IMR-90 (cell line): ENCODE data around the gene FAM131C. TPM values are rescaled to one million over a fixed set of nuclear protein-coding genes. Genes with fewer than 3 reads are reported as not detected.

ENCODE experiments used
- ATAC-seq: fragments of 200-7000 bp; cut with Tn5 transposase; 2 replicates; pipeline ENCODE4 v1.9.1; 2020; ENCODE audit warnings: low read depth, mild to moderate bottlenecking, moderate library complexity
- BruUV-seq: library from RNA; stranded (reverse); fragments of 400-500 nt; replicated peaks from 2 replicates; lab custom pipeline; 2021; lab: Mats Ljungman, UMichigan
- CTCF ChIA-PET: fragments of 300-600 bp; formaldehyde crosslinking; extraction: SDS; loops from one replicate; lab custom pipeline; 2021; ENCODE audit warnings: antibody characterized with exemption; lab: Yijun Ruan, JAX
- POLR2A ChIA-PET: fragments of 300-600 bp; sonication (Branson Sonifier 250); formaldehyde crosslinking; loops from one replicate; lab custom pipeline; 2022; ENCODE audit warnings: antibody characterized with exemption; ENCODE audit not compliant: unreplicated experiment; lab: Charles Lee
- DNase-seq: peaks from one replicate; pipeline ENCODE4 v3.0.0; 2013
- H2AFZ ChIP-seq: replicated peaks from 2 replicates; pipeline ENCODE3; 2013; ENCODE audit warnings: low read length, mild to moderate bottlenecking; ENCODE audit not compliant: poor library complexity
- H2AK5ac ChIP-seq: 2 replicates; pipeline ENCODE4 v1.6.1; 2013; ENCODE audit warnings: low read depth, low read length, inconsistent platforms
- H2AK9ac ChIP-seq: replicated peaks from 2 replicates; pipeline ENCODE3; 2013; ENCODE audit warnings: mild to moderate bottlenecking, low read depth, low read length, moderate library complexity; ENCODE audit not compliant: poor library complexity
- H2BK120ac ChIP-seq: 2 replicates; pipeline ENCODE4 v1.6.1; 2013; ENCODE audit warnings: low read depth, low read length, inconsistent platforms
- H2BK15ac ChIP-seq: 3 replicates; pipeline ENCODE4 v1.6.1; 2013; ENCODE audit warnings: low read depth, low read length, inconsistent platforms
- H2BK20ac ChIP-seq: 2 replicates; pipeline ENCODE4 v1.6.1; 2013; ENCODE audit warnings: low read depth, mild to moderate bottlenecking, inconsistent platforms, low read length, moderate library complexity
- H2BK5ac ChIP-seq: 2 replicates; pipeline ENCODE4 v1.6.1; 2013; ENCODE audit warnings: mild to moderate bottlenecking, low read depth, low read length, inconsistent platforms; ENCODE audit not compliant: poor library complexity, severe bottlenecking
- H3K14ac ChIP-seq: replicated peaks from 2 replicates; pipeline ENCODE4 v1.6.1; 2013; ENCODE audit warnings: low read depth, low read length, inconsistent platforms
- H3K18ac ChIP-seq: 2 replicates; pipeline ENCODE4 v1.6.1; 2013; ENCODE audit warnings: low read depth, low read length, control low read depth
- H3K23ac ChIP-seq: 2 replicates; pipeline ENCODE4 v1.6.1; 2013; ENCODE audit warnings: low read depth, low read length, inconsistent platforms
- H3K27ac ChIP-seq: 2 replicates; pipeline ENCODE4 v1.5.1; 2013; ENCODE audit warnings: mild to moderate bottlenecking, control low read depth, low read length; ENCODE audit not compliant: insufficient read depth
- H3K27me3 ChIP-seq: 2 replicates; pipeline ENCODE4 v1.6.1; 2013; ENCODE audit warnings: low read length; ENCODE audit not compliant: control insufficient read depth, insufficient read depth
- H3K36me3 ChIP-seq: 2 replicates; pipeline ENCODE4 v1.6.1; 2013; ENCODE audit warnings: low read length, mixed read lengths; ENCODE audit not compliant: control insufficient read depth, insufficient read depth
- H3K4ac ChIP-seq: 2 replicates; pipeline ENCODE4 v1.6.1; 2013; ENCODE audit warnings: low read depth, low read length, inconsistent platforms
- H3K4me1 ChIP-seq: 2 replicates; pipeline ENCODE4 v1.6.1; 2013; ENCODE audit warnings: low read length, mixed read lengths; ENCODE audit not compliant: control insufficient read depth, insufficient read depth
- H3K4me2 ChIP-seq: 2 replicates; pipeline ENCODE4 v1.6.1; 2013; ENCODE audit warnings: low read depth, mild to moderate bottlenecking, control low read depth, low read length, moderate library complexity
- H3K4me3 ChIP-seq: 2 replicates; pipeline ENCODE4 v1.5.1; 2013; ENCODE audit warnings: low read depth, mild to moderate bottlenecking, control low read depth, low read length, moderate library complexity; ENCODE audit not compliant: insufficient read depth
- H3K56ac ChIP-seq: 2 replicates; pipeline ENCODE4 v1.6.1; 2013; ENCODE audit warnings: low read length, inconsistent platforms; ENCODE audit not compliant: insufficient read depth; ENCODE audit errors: extremely low read depth
- H3K79me1 ChIP-seq, 2 experiments: 2 replicates each; pipeline ENCODE4 v1.6.1; 2013; ENCODE audit warnings: low read length in 2 of 2, inconsistent platforms in 1 of 2, low read depth in 1 of 2
- H3K9ac ChIP-seq: 2 replicates; pipeline ENCODE4 v1.6.1; 2013; ENCODE audit warnings: low read depth, low read length, control low read depth
- H3K9me1 ChIP-seq: 2 replicates; pipeline ENCODE4 v1.6.1; 2013; ENCODE audit warnings: low read length, inconsistent platforms; ENCODE audit not compliant: insufficient read depth
- H3K9me3 ChIP-seq: 2 replicates; pipeline ENCODE4 v1.6.1; 2013; ENCODE audit warnings: low read length; ENCODE audit not compliant: control insufficient read depth, insufficient read depth
- H4K20me1 ChIP-seq: 2 replicates; pipeline ENCODE4 v1.6.1; 2013; ENCODE audit warnings: low read length, inconsistent platforms; ENCODE audit not compliant: insufficient read depth
- H4K5ac ChIP-seq: 2 replicates; pipeline ENCODE4 v1.6.1; 2013; ENCODE audit warnings: mild to moderate bottlenecking, low read depth, low read length, control low read depth
- H4K8ac ChIP-seq, 2 experiments: 2 replicates each; pipeline ENCODE4 v1.6.1; 2013; ENCODE audit warnings: low read depth in 2 of 2, low read length in 2 of 2, control low read depth in 1 of 2, inconsistent platforms in 1 of 2
- H4K91ac ChIP-seq: 2 replicates; pipeline ENCODE4 v1.6.1; 2013; ENCODE audit warnings: low read depth, low read length, inconsistent platforms; ENCODE audit not compliant: insufficient read depth
- MXI1 ChIP-seq: IDR thresholded peaks from 2 replicates; pipeline ENCODE4 v1.6.1; 2012; ENCODE audit warnings: low read depth, mild to moderate bottlenecking, low read length, moderate library complexity, borderline replicate concordance
- NFE2L2 ChIP-seq: fragments of 150-350 bp; IDR thresholded peaks from 2 replicates; pipeline ENCODE4 v1.6.1; 2016; ENCODE audit warnings: low read depth, mild to moderate bottlenecking, low read length
- RAD21 ChIP-seq: IDR thresholded peaks from 2 replicates; pipeline ENCODE4 v1.6.1; 2012; ENCODE audit warnings: low read length, improper control_type of control experiment
- WGBS, 2 experiments: methylation state at CpG; one replicate each; pipeline versions ENCODE4 v1.1.5 to v1.1.7; 2013; ENCODE audit warnings: missing lambda C conversion rate in 2 of 2; ENCODE audit not compliant: insufficient read length in 1 of 2; ENCODE audit errors: extremely low coverage in 2 of 2; 5-methylcytosine and 5-hydroxymethylcytosine counted together
- dilution Hi-C: fragments of 300-500 bp; cut with HindIII; formaldehyde crosslinking; loops from one replicate; pipeline ENCODE4 v1.14.3; 2018; ENCODE audit warnings: low sequenced_read_pairs; ENCODE audit not compliant: unreplicated experiment
- in situ Hi-C: fragments of 300-500 bp; cut with MboI; formaldehyde crosslinking; loops from 3 replicates; pipeline ENCODE4 v1.14.3; 2019; ENCODE audit warnings: low sequenced_read_pairs, inconsistent platforms, mixed read lengths
- intact Hi-C: fragments of 100-400 bp; cut with micrococcal nuclease; formaldehyde crosslinking; loops from 2 replicates; pipeline ENCODE4 v1.10.0; 2022
- polyA plus RNA-seq, 3 experiments: library from polyadenylated mRNA; depleted of rRNA; stranded (reverse); fragments of >200 nt; gene quantifications; 2 replicates each; pipeline ENCODE4 v1.2.3, GENCODE V29; 2012; ENCODE audit warnings: low replicate concordance in 1 of 3
- total RNA-seq: library from RNA; depleted of rRNA; stranded (reverse); fragments of >200 nt; gene quantifications from 2 replicates; pipeline ENCODE4 v1.2.3, GENCODE V29; 2012

The FAM131C gene
- total and polyA plus RNA-seq, 2 of the 4 experiments (the other 2 are of a cell fraction): 0.18 to 1.0 TPM

GRCh38 chr1:16020325-16020724, 53.1 kb downstream of the FAM131C start:
- Histone ChIP-seq H2BK120ac (peak overlapping the region; percentile 40; the same call in 1 of the 2 replicates), H2BK5ac (no peak overlapping the region), H3K27ac (no peak overlapping the region), H4K8ac (peak overlapping the region in 1 of 2 experiments; percentile 26; a peak in 1 of 4 replicates), H3K4me2 (no peak overlapping the region), H3K79me1 (no peaks in the 10 kb centered on the region), H3K56ac (no peak overlapping the region), H2BK15ac (0 out of 3 replicates have a peak overlapping the region, but pooled peaks have one; percentile 2), H3K9me3 (no peaks in the 10 kb centered on the region), H2BK20ac (no peak overlapping the region), H3K9me1 (peaks cover 3% of the 10 kb centered on the region), H3K23ac (no peak overlapping the region), H3K18ac (no peak overlapping the region), H3K14ac (peak overlapping the region; percentile 62), H3K9ac (no peak overlapping the region), H2AK9ac (peak overlapping the region; percentile 68), H3K36me3 (no peaks in the 10 kb centered on the region), H2AK5ac (peak overlapping the region; percentile 83), H3K4me1 (peaks cover 23% of the 10 kb centered on the region), H3K4ac (peak overlapping the region; percentile 72), H4K5ac (no peak overlapping the region), H3K27me3 (peaks cover 2% of the 10 kb centered on the region; the same call in 1 of the 2 replicates), H3K4me3 (no peak overlapping the region), H4K20me1 (no peaks in the 10 kb centered on the region), H2AFZ (peak overlapping the region; percentile 59), H4K91ac (peak overlapping the region; percentile 9; the same call in 1 of the 2 replicates)
- no peak for DNase-seq
- no TSS peak for BruUV-seq
- TF ChIP-seq NFE2L2: no peak
- TF ChIP-seq RAD21: no peak
- TF ChIP-seq MXI1: no peak
- dilution Hi-C loops (no loop called here), in situ Hi-C loops (no loop called here), intact Hi-C loops (no loop called here)
- no peak for ATAC-seq
- ChIA-PET POLR2A (no interaction called here), CTCF (no interaction called here)
- no CpG with 5 or more reads among the region's 6 CpGs for WGBS, 2 experiments
